ENCODE data around the gene NEU2.

The NEU2 gene

GRCh38 chr2:233068762-233069418 is 36.4 kb downstream of the NEU2 start:
- Histone ChIP-seq H3K9me3 (ENCODE audit: low read length) (no peaks in the 10 kb centered on the region; the same call in 1 of the 2 replicates), H3K4me2 (ENCODE audit: low read length) (peak overlapping the region; percentile 22; the same call in 1 of the 2 replicates), H3K4me3 (ENCODE audit: low read depth, low read length, poor library complexity, severe bottlenecking) (no peak overlapping the region), H2AFZ (ENCODE audit: low read length) (no peak overlapping the region), H3K4me1 (ENCODE audit: insufficient read depth, low read length, severe bottlenecking) (peaks cover 45% of the 10 kb centered on the region), H4K20me1 (ENCODE audit: insufficient read depth, low read length) (no peaks in the 10 kb centered on the region), H3K27ac (ENCODE audit: low read depth, low read length, poor library complexity, severe bottlenecking) (peak overlapping the region; percentile 33), H3K36me3 (ENCODE audit: insufficient read depth, low read length) (peaks cover 46% of the 10 kb centered on the region), H3K79me2 (ENCODE audit: insufficient read depth, low read length) (peaks cover 18% of the 10 kb centered on the region), H3K27me3 (ENCODE audit: insufficient read depth, low read length) (no peaks in the 10 kb centered on the region), H3K9ac (ENCODE audit: low read length) (no peak overlapping the region), H3K9me2 (ENCODE audit: low read depth, low read length) (no peaks in the 10 kb centered on the region), H3F3A (ENCODE audit: insufficient read depth, low read length) (no peaks in the 10 kb centered on the region)
- TF ChIP-seq CTCF (IDR thresholded peaks at IDR 0.05; ENCODE audit: low read length) (no peak), EZH2 (IDR thresholded peaks at IDR 0.05; ENCODE audit: borderline replicate concordance, low read length) (no peak)

- no peaks in the 10 kb centered on the region for H4K20me1 ChIP-seq (ENCODE audit: insufficient read depth, low read length)
- peak overlapping the region; percentile 7; the same call in 1 of the 2 replicates for H3K9ac ChIP-seq (ENCODE audit: low read length)
- H3K4me3 ChIP-seq (ENCODE audit: low read depth, low read length, poor library complexity, severe bottlenecking): no peak overlapping the region
- TF ChIP-seq CTCF (IDR thresholded peaks at IDR 0.05; ENCODE audit: low read length) (no peak), EZH2 (IDR thresholded peaks at IDR 0.05; ENCODE audit: borderline replicate concordance, low read length) (no peak)
- no peaks in the 10 kb centered on the region for H3K27me3 ChIP-seq (ENCODE audit: insufficient read depth, low read length)
- H3K4me1 ChIP-seq (ENCODE audit: insufficient read depth, low read length, severe bottlenecking): peaks cover 83% of the 10 kb centered on the region
- H3K9me3 ChIP-seq (ENCODE audit: low read length): no peaks in the 10 kb centered on the region
- peaks cover 5% of the 10 kb centered on the region for H3F3A ChIP-seq (ENCODE audit: insufficient read depth, low read length)
- no peaks in the 10 kb centered on the region for H3K9me2 ChIP-seq (ENCODE audit: low read depth, low read length)
- H3K27ac ChIP-seq (ENCODE audit: low read depth, low read length, poor library complexity, severe bottlenecking): peak overlapping the region; percentile 60
- no peak overlapping the region for H2AFZ ChIP-seq (ENCODE audit: low read length)
- peak overlapping the region; percentile 52 for H3K4me2 ChIP-seq (ENCODE audit: low read length)
- peaks cover 18% of the 10 kb centered on the region for H3K79me2 ChIP-seq (ENCODE audit: insufficient read depth, low read length)
- H3K36me3 ChIP-seq (ENCODE audit: insufficient read depth, low read length): peaks cover 14% of the 10 kb centered on the region
These were observed 40.4 kb downstream of the NEU2 start for GRCh38 chr2:233072838-233073237.

DNA sequence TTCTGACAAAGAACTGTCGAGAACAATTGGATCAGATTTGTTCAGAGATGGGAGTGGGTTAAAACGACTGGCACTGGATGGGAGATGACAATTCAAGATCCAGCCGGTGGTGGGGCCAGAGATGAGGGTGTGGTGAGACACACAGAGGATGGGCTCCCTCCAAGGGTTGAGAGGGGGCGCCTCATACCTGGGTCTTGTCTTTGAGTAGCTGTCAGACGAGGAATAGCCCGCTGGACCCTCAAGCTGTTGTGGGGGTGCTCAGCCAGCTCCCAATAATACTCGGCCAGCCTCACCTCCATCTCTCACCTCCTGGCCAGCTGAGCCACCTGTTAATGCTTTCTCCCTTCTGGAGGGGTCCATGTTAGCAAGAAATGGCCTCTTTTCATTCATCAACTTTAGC is 41.6 kb downstream of the NEU2 start:
- peak overlapping the region; percentile 95 for H3K27ac ChIP-seq (ENCODE audit: low read depth, low read length, poor library complexity, severe bottlenecking)
- H3F3A ChIP-seq (ENCODE audit: insufficient read depth, low read length): peaks cover 5% of the 10 kb centered on the region
- no peaks in the 10 kb centered on the region for H3K27me3 ChIP-seq (ENCODE audit: insufficient read depth, low read length)
- H2AFZ ChIP-seq (ENCODE audit: low read length): no peak overlapping the region
- no peaks in the 10 kb centered on the region for H3K9me2 ChIP-seq (ENCODE audit: low read depth, low read length)
- TF ChIP-seq CTCF (IDR thresholded peaks at IDR 0.05; ENCODE audit: low read length): peak; percentile 48
- TF ChIP-seq EZH2 (IDR thresholded peaks at IDR 0.05; ENCODE audit: borderline replicate concordance, low read length): no peak
- H3K79me2 ChIP-seq (ENCODE audit: insufficient read depth, low read length): peaks cover 18% of the 10 kb centered on the region
- peaks cover 84% of the 10 kb centered on the region for H3K4me1 ChIP-seq (ENCODE audit: insufficient read depth, low read length, severe bottlenecking)
- no peak overlapping the region; the same call in 1 of the 2 replicates for H3K9ac ChIP-seq (ENCODE audit: low read length)
- H3K36me3 ChIP-seq (ENCODE audit: insufficient read depth, low read length): peaks cover 12% of the 10 kb centered on the region
- no peak overlapping the region for H3K4me3 ChIP-seq (ENCODE audit: low read depth, low read length, poor library complexity, severe bottlenecking)
- no peaks in the 10 kb centered on the region for H4K20me1 ChIP-seq (ENCODE audit: insufficient read depth, low read length)
- peak overlapping the region; percentile 75; the same call in 1 of the 2 replicates for H3K4me2 ChIP-seq (ENCODE audit: low read length)
- no peaks in the 10 kb centered on the region for H3K9me3 ChIP-seq (ENCODE audit: low read length)
